CD14-positive monocyte (primary cell): ENCODE measurements around the gene RTBDN. TPM values are rescaled to one million over a fixed set of nuclear protein-coding genes. Genes with fewer than 3 reads are reported as not detected.

Experiments
- DNase-seq, 3 donors: peaks; one replicate each; pipeline ENCODE4 v3.0.0-alpha.2; 2011 to 2022
- H2AFZ ChIP-seq: 2 replicates; pipeline ENCODE4 v1.6.0; 2012; ENCODE audit warnings: mild to moderate bottlenecking, low read depth, low read length, inconsistent platforms; ENCODE audit not compliant: insufficient read depth, poor library complexity, severe bottlenecking
- H3K27ac ChIP-seq, 2 donors: 1 replicate in 1 of 2; 2 replicates in 1 of 2; pipeline ENCODE4 v1.5.1; 2012 to 2013; ENCODE audit warnings: low read length in 2 of 2, control low read depth in 1 of 2, inconsistent platforms in 1 of 2, low read depth in 1 of 2, mild to moderate bottlenecking in 1 of 2
- H3K27me3 ChIP-seq, 2 donors: one replicate each; pipeline versions ENCODE4 v1.6.0 to v1.6.1; 2011 to 2013; ENCODE audit warnings: low read length in 2 of 2; ENCODE audit not compliant: control insufficient read depth in 2 of 2, insufficient read depth in 2 of 2
- H3K36me3 ChIP-seq, 2 donors: replicated peaks in 1 of 2; 1 replicate in 1 of 2; 2 replicates in 1 of 2; pipeline versions ENCODE4 v1.5.1 to v1.6.1; 2012 to 2013; ENCODE audit warnings: low read length in 2 of 2, control low read depth in 1 of 2, inconsistent platforms in 1 of 2, mild to moderate bottlenecking in 1 of 2; ENCODE audit not compliant: insufficient read depth in 2 of 2, control insufficient read depth in 1 of 2
- H3K4me1 ChIP-seq, 2 donors: 1 replicate in 1 of 2; 2 replicates in 1 of 2; pipeline versions ENCODE4 v1.5.1 to v1.6.1; 2012 to 2013; ENCODE audit warnings: low read length in 2 of 2, control low read depth in 1 of 2, inconsistent platforms in 1 of 2, mild to moderate bottlenecking in 1 of 2, moderate library complexity in 1 of 2; ENCODE audit not compliant: insufficient read depth in 2 of 2, control insufficient read depth in 1 of 2
- H3K4me2 ChIP-seq: replicated peaks from 2 replicates; pipeline ENCODE3; 2012; ENCODE audit warnings: low read length, moderate library complexity, mild to moderate bottlenecking; ENCODE audit not compliant: poor library complexity, severe bottlenecking; ENCODE audit errors: extremely low read depth
- H3K4me3 ChIP-seq, 3 experiments: fragments of 200-600 bp in 1 of 3; sonication (generic) in 1 of 3; replicated peaks in 1 of 3; 1 replicate in 2 of 3; 2 replicates in 1 of 3; pipeline ENCODE4 v1.5.1; 2011 to 2013; ENCODE audit warnings: low read length in 3 of 3, mild to moderate bottlenecking in 3 of 3, control low read depth in 2 of 3, low read depth in 2 of 3, inconsistent platforms in 1 of 3, moderate library complexity in 1 of 3
- H3K79me2 ChIP-seq: 2 replicates; pipeline ENCODE4 v1.6.0; 2012; ENCODE audit warnings: mild to moderate bottlenecking, control low read depth, inconsistent platforms, low read length, moderate library complexity; ENCODE audit not compliant: insufficient read depth
- H3K9ac ChIP-seq: 2 replicates; pipeline ENCODE4 v1.6.0; 2017; ENCODE audit warnings: low read length, mild to moderate bottlenecking; ENCODE audit not compliant: insufficient read depth, poor library complexity, severe bottlenecking
- H3K9me3 ChIP-seq, 2 donors: replicated peaks in 1 of 2; 1 replicate in 1 of 2; 2 replicates in 1 of 2; pipeline versions ENCODE4 v1.5.1 to v1.6.1; 2012 to 2013; ENCODE audit warnings: low read length in 2 of 2, control low read depth in 1 of 2; ENCODE audit not compliant: control insufficient read depth in 1 of 2, insufficient read depth in 1 of 2
- H4K20me1 ChIP-seq: 2 replicates; pipeline ENCODE4 v1.6.0; 2012; ENCODE audit warnings: mild to moderate bottlenecking, low read length, control low read depth, moderate library complexity; ENCODE audit not compliant: insufficient read depth
- H3K27ac Mint-ChIP-seq, 7 donors: one replicate each; pipeline ENCODE4 v1.8.0; 2020; ENCODE audit warnings: mild to moderate bottlenecking in 7 of 7, mixed read lengths in 7 of 7, moderate library complexity in 6 of 7, inconsistent platforms in 2 of 7
- H3K27me3 Mint-ChIP-seq, 3 donors: one replicate each; pipeline ENCODE4 v1.8.0; 2021 to 2022; ENCODE audit warnings: low read depth in 3 of 3, mild to moderate bottlenecking in 3 of 3, mixed read lengths in 3 of 3, moderate library complexity in 3 of 3, inconsistent platforms in 1 of 3
- H3K36me3 Mint-ChIP-seq, 2 donors: one replicate each; pipeline ENCODE4 v1.8.0; 2020; ENCODE audit warnings: mixed read lengths in 2 of 2, inconsistent platforms in 1 of 2, mild to moderate bottlenecking in 1 of 2
- H3K4me1 Mint-ChIP-seq: one replicate; pipeline ENCODE4 v1.8.0; 2020; ENCODE audit warnings: mild to moderate bottlenecking, mixed read lengths
- H3K4me3 Mint-ChIP-seq, 2 donors: one replicate each; pipeline ENCODE4 v1.8.0; 2020; ENCODE audit warnings: mild to moderate bottlenecking in 2 of 2, mixed read lengths in 2 of 2, moderate library complexity in 1 of 2
- H3K9me3 Mint-ChIP-seq, 7 donors: one replicate each; pipeline ENCODE4 v1.8.0; 2020 to 2022; ENCODE audit warnings: mixed read lengths in 7 of 7, mild to moderate bottlenecking in 6 of 7, moderate library complexity in 6 of 7, inconsistent platforms in 2 of 7
- WGBS: methylation state at CpG from one replicate; pipeline ENCODE4 v1.1.5; 2013; ENCODE audit warnings: missing lambda C conversion rate; ENCODE audit not compliant: insufficient coverage; 5-methylcytosine and 5-hydroxymethylcytosine counted together
- intact Hi-C, 2 donors: fragments of 100-400 bp; cut with micrococcal nuclease; formaldehyde crosslinking; loops; one replicate each; pipeline versions ENCODE4 v1.15.0 to v1.15.1; 2023
- polyA plus RNA-seq, 3 donors: library from polyadenylated mRNA; depleted of rRNA in 1 of 3; unstranded in 2 of 3; stranded (reverse) in 1 of 3; fragments of 300-500 nt in 2 of 3; fragments of >200 nt in 1 of 3; fragmentation: Illumina TruSeq in 2 of 3; gene quantifications; 1 replicate in 2 of 3; 2 replicates in 1 of 3; pipeline ENCODE4 v1.2.3, GENCODE V29; 2012 to 2021
- TF ChIP-seq, protein P1 (sequence below): fragments of 200-600 bp; IDR thresholded peaks from one replicate; pipeline ENCODE4 v1.8.0; 2022; ENCODE audit warnings: antibody characterized with exemption, mild to moderate bottlenecking

Gene RTBDN
- polyA plus RNA-seq, 3 donors, result not detected

DNA sequence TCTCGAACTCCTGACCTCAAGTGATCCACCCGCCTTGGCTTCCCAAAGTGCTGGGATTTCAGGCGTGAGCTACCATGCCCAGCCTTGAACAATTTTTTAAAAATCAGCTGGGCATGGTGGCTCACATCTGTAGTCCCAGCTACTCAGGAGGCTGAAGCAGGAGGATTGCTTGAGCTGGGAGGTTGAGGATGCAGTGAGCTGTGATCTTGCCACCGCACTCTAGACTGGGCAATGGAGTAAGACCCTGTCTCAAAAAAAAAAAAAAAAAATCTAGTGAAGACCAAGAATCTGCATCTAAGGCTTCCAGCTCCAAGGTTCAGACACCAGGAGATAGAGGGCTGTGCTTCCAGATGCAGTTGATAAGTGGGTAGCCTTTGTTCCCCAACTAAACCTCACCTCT, 29.8 kb upstream of the RTBDN start:
- Histone ChIP-seq H3K79me2 (no peaks in the 10 kb centered on the region), H3K36me3 (no peaks in the 10 kb centered on the region), H3K9ac (no peak overlapping the region), H2AFZ (no peak overlapping the region), H3K4me1 (peaks cover 12 to 13% of the 10 kb centered on the region in 2 donors), H3K4me3 (no peak overlapping the region), H3K9me3 (no peaks in the 10 kb centered on the region), H3K27me3 (peaks cover 0 to 2% of the 10 kb centered on the region in 2 donors), H3K27ac (no peak overlapping the region), H4K20me1 (no peaks in the 10 kb centered on the region), H3K4me2 (no peak overlapping the region)
- Mint-ChIP-seq H3K36me3 (no peaks in the 10 kb centered on the region), H3K27ac (no peak overlapping the region), H3K27me3 (peaks cover 4 to 17% (median 10%) of the 10 kb centered on the region in 3 donors), H3K9me3 (peaks cover 0 to 4% (median 0%) of the 10 kb centered on the region in 7 donors), H3K4me1 (peaks cover 6% of the 10 kb centered on the region), H3K4me3 (no peak overlapping the region)
- DNase-seq, result no peak
- intact Hi-C loops, result no loop called here
- TF ChIP-seq, protein P1, sequence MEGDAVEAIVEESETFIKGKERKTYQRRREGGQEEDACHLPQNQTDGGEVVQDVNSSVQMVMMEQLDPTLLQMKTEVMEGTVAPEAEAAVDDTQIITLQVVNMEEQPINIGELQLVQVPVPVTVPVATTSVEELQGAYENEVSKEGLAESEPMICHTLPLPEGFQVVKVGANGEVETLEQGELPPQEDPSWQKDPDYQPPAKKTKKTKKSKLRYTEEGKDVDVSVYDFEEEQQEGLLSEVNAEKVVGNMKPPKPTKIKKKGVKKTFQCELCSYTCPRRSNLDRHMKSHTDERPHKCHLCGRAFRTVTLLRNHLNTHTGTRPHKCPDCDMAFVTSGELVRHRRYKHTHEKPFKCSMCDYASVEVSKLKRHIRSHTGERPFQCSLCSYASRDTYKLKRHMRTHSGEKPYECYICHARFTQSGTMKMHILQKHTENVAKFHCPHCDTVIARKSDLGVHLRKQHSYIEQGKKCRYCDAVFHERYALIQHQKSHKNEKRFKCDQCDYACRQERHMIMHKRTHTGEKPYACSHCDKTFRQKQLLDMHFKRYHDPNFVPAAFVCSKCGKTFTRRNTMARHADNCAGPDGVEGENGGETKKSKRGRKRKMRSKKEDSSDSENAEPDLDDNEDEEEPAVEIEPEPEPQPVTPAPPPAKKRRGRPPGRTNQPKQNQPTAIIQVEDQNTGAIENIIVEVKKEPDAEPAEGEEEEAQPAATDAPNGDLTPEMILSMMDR, result no peak
- WGBS, result 100% methylated on average over 2 of the region's 4 CpGs

DNA sequence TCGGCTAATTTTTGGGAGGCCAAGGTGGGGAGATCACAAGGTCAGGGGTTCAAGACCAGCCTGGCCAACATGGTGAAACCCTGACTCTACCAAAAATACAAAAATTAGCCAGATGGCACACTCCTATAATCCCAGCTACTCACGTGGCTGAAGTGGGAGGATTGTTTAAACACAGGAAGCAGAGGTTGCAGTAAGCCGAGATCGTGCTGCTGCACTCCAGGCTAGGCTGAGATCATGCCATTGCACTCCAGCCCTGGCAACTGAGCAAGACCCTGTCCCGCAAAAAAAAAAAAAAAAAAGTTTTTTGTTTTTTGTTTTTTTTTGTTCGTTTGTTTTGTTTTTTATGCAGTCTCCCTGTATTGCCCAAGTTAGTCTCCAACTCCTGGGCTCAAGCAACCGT, 25.2 kb upstream of the RTBDN start:
- no peaks in the 10 kb centered on the region for H3K79me2 ChIP-seq
- H3K4me3 ChIP-seq, result no peak overlapping the region
- H3K9ac ChIP-seq, result no peak overlapping the region
- H3K36me3 ChIP-seq, result no peaks in the 10 kb centered on the region
- Mint-ChIP-seq H3K9me3 (peaks cover 0 to 15% (median 7%) of the 10 kb centered on the region in 7 donors), H3K4me3 (no peak overlapping the region), H3K4me1 (no peaks in the 10 kb centered on the region), H3K36me3 (no peaks in the 10 kb centered on the region), H3K27ac (no peak overlapping the region), H3K27me3 (peaks cover 8 to 11% (median 8%) of the 10 kb centered on the region in 3 donors)
- H4K20me1 ChIP-seq, result no peaks in the 10 kb centered on the region
- TF ChIP-seq, protein P1, result no peak
- H3K4me1 ChIP-seq, result no peaks in the 10 kb centered on the region
- no peak overlapping the region for H2AFZ ChIP-seq
- 36% methylated on average over 2 of the region's 7 CpGs for WGBS
- H3K27me3 ChIP-seq, result no peaks in the 10 kb centered on the region
- DNase-seq, result no peak
- no peak overlapping the region for H3K27ac ChIP-seq
- peaks cover 0 to 9% of the 10 kb centered on the region in 2 donors for H3K9me3 ChIP-seq
- H3K4me2 ChIP-seq, result no peak overlapping the region
- intact Hi-C loops, result no loop called here
